Tibial nerve (tissue), 4 donors: ENCODE measurements around the gene OSBP. TPM values are rescaled to one million over a fixed set of nuclear protein-coding genes. Genes with fewer than 3 reads are reported as not detected.

Experiments
- DNase-seq, 2 donors: peaks; one replicate each; pipeline ENCODE4 v3.0.0-alpha.2; 2019; ENCODE audit warnings: low spot score in 2 of 2
- H3K27ac ChIP-seq, 4 donors: fragments of 200-600 bp; sonication (generic) in 3 of 4; one replicate each; pipeline ENCODE4 v1.5.1; 2017 to 2019; ENCODE audit warnings: mild to moderate bottlenecking in 1 of 4
- H3K27me3 ChIP-seq, 2 donors: fragments of 200-600 bp; sonication (generic) in 1 of 2; one replicate each; pipeline versions ENCODE4 v1.5.1 to v1.6.0; 2017 to 2019
- H3K36me3 ChIP-seq, 3 donors: fragments of 200-600 bp; sonication (generic); one replicate each; pipeline ENCODE4 v1.5.1; 2018 to 2019
- H3K4me1 ChIP-seq, 4 donors: fragments of 200-600 bp; sonication (generic) in 3 of 4; one replicate each; pipeline ENCODE4 v1.5.1; 2017 to 2019
- H3K4me3 ChIP-seq, 4 donors: fragments of 200-600 bp; sonication (generic) in 3 of 4; one replicate each; pipeline ENCODE4 v1.5.1; 2017 to 2019; ENCODE audit warnings: mild to moderate bottlenecking in 1 of 4, moderate library complexity in 1 of 4
- H3K9me3 ChIP-seq, 4 donors: fragments of 200-600 bp; sonication (generic) in 3 of 4; one replicate each; pipeline ENCODE4 v1.5.1; 2017 to 2019
- EP300 ChIP-seq, 2 donors: sonication (generic); formaldehyde crosslinking; IDR thresholded peaks; one replicate each; pipeline ENCODE4 v1.6.1; 2017; ENCODE audit warnings: antibody characterized with exemption in 2 of 2, mild to moderate bottlenecking in 1 of 2
- POLR2A ChIP-seq, 2 donors: fragments of 450-650 bp; IDR thresholded peaks; one replicate each; pipeline ENCODE4 v1.6.1; 2017; ENCODE audit warnings: antibody characterized with exemption in 2 of 2, mild to moderate bottlenecking in 2 of 2, moderate library complexity in 2 of 2
- WGBS, 2 donors: methylation state at CpG; one replicate each; pipeline ENCODE4 v1.1.5; 2018; 5-methylcytosine and 5-hydroxymethylcytosine counted together
- total RNA-seq, 4 donors: library from RNA; depleted of rRNA; stranded (reverse); fragments of >200 nt; gene quantifications; one replicate each; pipeline ENCODE4 v1.1.0, GENCODE V29; 2016
- TF ChIP-seq, protein P1 (sequence below), 5 experiments: fragments of 200-600 bp in 3 of 5; fragments of 450-650 bp in 2 of 5; sonication (generic) in 3 of 5; IDR thresholded peaks; one replicate each; pipeline ENCODE4 v1.5.1; 2016 to 2019; ENCODE audit warnings: antibody characterized with exemption in 5 of 5, mild to moderate bottlenecking in 3 of 5, moderate library complexity in 2 of 5

Gene OSBP
- total RNA-seq, 4 donors from 2014 or later: 35.4 to 59.7 (median 46.0) TPM

DNA sequence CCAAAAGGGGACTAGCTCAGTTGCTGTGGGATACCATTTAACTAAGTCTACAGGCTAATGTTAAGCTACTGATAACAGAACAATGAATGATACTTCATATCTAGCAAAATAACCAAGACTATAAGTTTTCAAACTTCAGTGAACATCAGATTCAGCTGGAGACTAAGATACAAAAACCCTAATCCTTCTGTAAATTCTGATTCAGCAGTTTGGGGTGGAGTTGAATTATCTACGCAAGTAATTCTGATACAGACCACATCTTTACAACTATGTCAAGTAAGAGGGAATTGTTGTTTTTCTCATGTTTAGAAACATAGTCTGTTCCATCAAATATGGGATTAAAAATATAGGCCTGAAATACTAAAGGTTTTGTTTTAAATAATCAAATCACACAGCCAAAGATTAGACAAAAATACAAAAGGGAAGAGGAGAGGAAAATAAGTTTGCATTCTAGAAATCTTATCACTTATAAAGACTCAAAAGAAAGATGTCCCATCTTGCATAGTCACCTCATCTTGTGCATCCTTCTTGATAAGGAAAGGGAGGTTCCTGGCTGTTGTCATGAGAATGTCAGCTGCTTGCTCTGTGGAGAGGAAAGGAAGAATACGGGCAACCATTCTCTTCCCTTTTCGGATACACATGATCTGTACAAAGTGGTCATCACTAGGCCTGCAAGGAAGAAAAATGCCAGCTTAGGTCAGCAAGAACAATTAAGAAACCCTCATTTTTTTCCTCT is 31.8 kb upstream of the OSBP start:
- no peak for DNase-seq
- 83 to 88% methylated on average over 3 of the region's 3 CpGs for WGBS, 2 donors
- Histone ChIP-seq H3K27me3 (no peaks in the 10 kb centered on the region), H3K27ac (no peak overlapping the region), H3K9me3 (no peaks in the 10 kb centered on the region), H3K4me3 (no peak overlapping the region), H3K36me3 (peaks cover 3 to 96% (median 32%) of the 10 kb centered on the region in 3 donors), H3K4me1 (no peaks in the 10 kb centered on the region)
- TF ChIP-seq POLR2A (IDR thresholded peaks at IDR 0.05) (no peak), EP300 (IDR thresholded peaks at IDR 0.05) (no peak)
- TF ChIP-seq, protein P1, sequence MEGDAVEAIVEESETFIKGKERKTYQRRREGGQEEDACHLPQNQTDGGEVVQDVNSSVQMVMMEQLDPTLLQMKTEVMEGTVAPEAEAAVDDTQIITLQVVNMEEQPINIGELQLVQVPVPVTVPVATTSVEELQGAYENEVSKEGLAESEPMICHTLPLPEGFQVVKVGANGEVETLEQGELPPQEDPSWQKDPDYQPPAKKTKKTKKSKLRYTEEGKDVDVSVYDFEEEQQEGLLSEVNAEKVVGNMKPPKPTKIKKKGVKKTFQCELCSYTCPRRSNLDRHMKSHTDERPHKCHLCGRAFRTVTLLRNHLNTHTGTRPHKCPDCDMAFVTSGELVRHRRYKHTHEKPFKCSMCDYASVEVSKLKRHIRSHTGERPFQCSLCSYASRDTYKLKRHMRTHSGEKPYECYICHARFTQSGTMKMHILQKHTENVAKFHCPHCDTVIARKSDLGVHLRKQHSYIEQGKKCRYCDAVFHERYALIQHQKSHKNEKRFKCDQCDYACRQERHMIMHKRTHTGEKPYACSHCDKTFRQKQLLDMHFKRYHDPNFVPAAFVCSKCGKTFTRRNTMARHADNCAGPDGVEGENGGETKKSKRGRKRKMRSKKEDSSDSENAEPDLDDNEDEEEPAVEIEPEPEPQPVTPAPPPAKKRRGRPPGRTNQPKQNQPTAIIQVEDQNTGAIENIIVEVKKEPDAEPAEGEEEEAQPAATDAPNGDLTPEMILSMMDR (IDR thresholded peaks at IDR 0.05): no peak

DNA sequence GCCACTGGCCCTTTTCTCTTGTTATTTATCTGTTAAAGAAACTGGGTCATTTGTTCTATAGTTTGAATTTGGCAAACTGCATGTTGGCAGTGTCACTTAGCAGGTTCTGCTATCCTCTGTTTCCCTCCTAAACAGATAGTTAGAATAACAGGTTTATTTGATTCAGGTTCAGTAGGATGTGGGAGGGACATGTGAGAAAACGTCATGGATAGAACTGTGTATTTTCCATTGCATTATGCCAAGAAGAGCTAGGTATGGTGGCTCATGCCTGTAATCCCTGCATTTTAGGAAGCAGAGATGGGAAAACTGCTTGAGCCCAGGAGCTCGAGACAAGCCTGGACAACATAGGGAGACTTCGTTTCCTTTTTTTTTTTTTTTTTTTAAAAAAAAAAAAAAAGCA is 29.0 kb upstream of the OSBP start:
- no peak for DNase-seq
- peaks cover 4 to 96% (median 30%) of the 10 kb centered on the region in 3 donors for H3K36me3 ChIP-seq

DNA sequence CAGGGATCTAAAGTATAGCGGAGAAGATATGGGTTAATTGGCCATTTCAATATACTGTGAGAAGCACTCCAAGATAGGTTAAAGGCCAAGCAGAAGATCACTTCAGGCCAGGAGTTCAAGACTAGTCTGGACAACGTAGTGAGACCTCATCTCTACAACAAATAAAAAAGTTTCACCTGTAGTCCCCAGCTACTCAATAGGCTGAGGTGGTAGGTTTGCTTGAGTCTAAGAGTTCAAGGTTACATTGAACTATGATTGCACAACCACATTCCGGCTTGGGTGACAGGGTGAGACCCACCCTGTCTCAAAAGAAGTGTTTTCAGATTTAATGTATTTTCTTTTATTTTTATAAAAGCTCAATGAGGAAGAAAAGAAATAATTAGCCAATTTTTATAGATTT is 27.8 kb upstream of the OSBP start:
- no peaks in the 10 kb centered on the region for H3K9me3 ChIP-seq
- WGBS, 2 donors: 92 to 94% methylated on average over 3 of the region's 3 CpGs
- H3K27me3 ChIP-seq: no peaks in the 10 kb centered on the region
- no peaks in the 10 kb centered on the region for H3K4me1 ChIP-seq
- TF ChIP-seq EP300 (IDR thresholded peaks at IDR 0.05) (no peak), POLR2A (IDR thresholded peaks at IDR 0.05) (no peak)
- TF ChIP-seq, protein P1 (IDR thresholded peaks at IDR 0.05): no peak
- H3K36me3 ChIP-seq: peaks cover 4 to 96% (median 36%) of the 10 kb centered on the region in 3 donors
- no peak overlapping the region for H3K27ac ChIP-seq
- H3K4me3 ChIP-seq: no peak overlapping the region
- DNase-seq: no peak

More for the DNA sequence above, 29.0 kb upstream of the OSBP start:
- WGBS, 2 donors: 75 to 86% methylated on average over 3 of the region's 3 CpGs
- TF ChIP-seq, protein P1 (IDR thresholded peaks at IDR 0.05): no peak
- TF ChIP-seq EP300 (IDR thresholded peaks at IDR 0.05): no peak
- TF ChIP-seq POLR2A (IDR thresholded peaks at IDR 0.05): no peak
- Histone ChIP-seq H3K27ac (no peak overlapping the region), H3K27me3 (no peaks in the 10 kb centered on the region), H3K4me3 (no peak overlapping the region), H3K4me1 (no peaks in the 10 kb centered on the region), H3K9me3 (no peaks in the 10 kb centered on the region)

DNA sequence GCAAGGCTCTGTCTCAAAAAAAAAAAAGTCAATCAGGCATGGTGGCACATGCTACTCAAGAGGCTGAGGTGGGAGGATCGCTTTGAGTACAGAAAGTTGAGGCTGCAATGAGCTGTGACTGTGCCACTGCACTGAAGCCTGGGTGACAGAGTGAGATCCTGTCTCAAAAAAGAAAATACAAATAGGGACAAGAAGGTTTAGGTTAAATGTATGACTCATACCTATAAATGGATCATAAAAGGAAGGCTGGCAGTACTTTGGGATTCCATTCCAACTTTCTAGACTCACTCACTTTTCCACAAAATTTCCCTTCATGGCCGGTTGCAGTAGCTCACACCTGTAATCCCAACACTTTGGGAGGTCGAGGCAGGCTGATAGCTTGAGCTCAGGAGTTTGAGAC is 25.6 kb upstream of the OSBP start:
- WGBS, 2 donors: 91 to 96% methylated on average over 3 of the region's 3 CpGs
- no peak for DNase-seq
- no peak overlapping the region for H3K27ac ChIP-seq
- H3K9me3 ChIP-seq: no peaks in the 10 kb centered on the region
- no peaks in the 10 kb centered on the region for H3K4me1 ChIP-seq
- TF ChIP-seq EP300 (IDR thresholded peaks at IDR 0.05) (no peak), POLR2A (IDR thresholded peaks at IDR 0.05) (no peak)
- TF ChIP-seq, protein P1 (IDR thresholded peaks at IDR 0.05): no peak
- peaks cover 4 to 96% (median 28%) of the 10 kb centered on the region in 3 donors for H3K36me3 ChIP-seq
- no peaks in the 10 kb centered on the region for H3K27me3 ChIP-seq
- H3K4me3 ChIP-seq: no peak overlapping the region

DNA sequence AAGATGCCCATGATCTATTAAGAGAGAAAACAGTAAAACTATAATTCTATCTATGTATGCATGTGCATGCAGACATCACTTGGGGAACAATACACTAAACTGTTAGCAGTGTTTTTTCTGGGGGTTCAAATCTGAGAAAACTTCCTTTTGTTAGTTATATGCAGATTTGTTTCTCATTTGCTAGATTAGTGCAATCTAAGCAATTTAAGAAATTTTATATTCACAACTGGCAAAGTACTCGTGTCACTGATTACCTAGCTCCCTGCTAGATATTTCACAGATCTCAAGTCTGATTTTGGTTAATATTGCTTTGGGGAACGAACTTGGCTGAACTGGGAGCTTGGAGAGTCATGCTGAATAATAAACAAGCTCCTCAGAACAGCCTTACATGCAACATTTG is 14.9 kb upstream of the OSBP start:
- no peak for DNase-seq
- H3K36me3 ChIP-seq: peaks cover 0 to 38% (median 0%) of the 10 kb centered on the region in 3 donors
- no peaks in the 10 kb centered on the region for H3K9me3 ChIP-seq
- H3K27ac ChIP-seq: no peak overlapping the region
- no peak for TF ChIP-seq EP300 (IDR thresholded peaks at IDR 0.05)
- TF ChIP-seq POLR2A (IDR thresholded peaks at IDR 0.05): no peak
- TF ChIP-seq, protein P1 (IDR thresholded peaks at IDR 0.05): no peak
- 70 to 73% methylated on average over 2 of the region's 2 CpGs for WGBS, 2 donors
- no peak overlapping the region for H3K4me3 ChIP-seq
- no peaks in the 10 kb centered on the region for H3K27me3 ChIP-seq
- H3K4me1 ChIP-seq: no peaks in the 10 kb centered on the region
